ENCODE data around the gene SMIM28.

Gene SMIM28

DNA sequence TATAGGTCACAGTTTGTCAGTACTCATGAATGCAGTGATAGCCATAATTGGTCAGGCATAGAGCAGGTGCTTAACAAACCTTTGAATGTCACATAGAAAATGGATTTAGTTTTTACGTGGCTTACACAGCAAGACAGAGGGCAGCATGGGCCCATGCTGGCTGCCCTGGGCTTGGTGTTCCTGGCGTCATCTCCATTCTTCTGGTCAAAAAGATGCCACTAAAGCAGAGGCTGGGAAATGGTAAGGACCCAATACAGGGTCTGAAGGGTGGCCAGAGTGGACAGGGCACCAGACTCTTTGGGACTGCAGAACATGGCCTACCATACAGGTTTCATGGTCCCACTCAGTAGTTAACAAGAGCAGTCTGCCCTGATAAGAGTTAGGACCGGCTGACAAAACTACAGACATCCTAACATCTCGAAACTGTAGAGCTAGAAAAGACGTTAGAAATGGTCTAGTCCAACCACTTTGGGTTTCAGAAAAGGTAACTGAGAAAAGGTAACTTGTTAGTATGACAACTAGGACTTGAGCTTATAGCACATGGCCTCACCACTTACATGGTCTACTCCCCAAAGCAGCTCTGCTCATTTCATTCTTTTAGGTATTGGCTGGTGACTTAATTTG lies 48.9 kb downstream of the SMIM28 start:
- H3K27ac ChIP-seq (ENCODE audit: low read depth, low read length, poor library complexity, severe bottlenecking), result no peak overlapping the region
- H3K27me3 ChIP-seq (ENCODE audit: insufficient read depth, low read length), result no peaks in the 10 kb centered on the region
- no peak overlapping the region for H3K9ac ChIP-seq (ENCODE audit: low read length)
- H3K36me3 ChIP-seq (ENCODE audit: insufficient read depth, low read length), result no peaks in the 10 kb centered on the region
- no peaks in the 10 kb centered on the region for H4K20me1 ChIP-seq (ENCODE audit: insufficient read depth, low read length)
- H3K4me1 ChIP-seq (ENCODE audit: insufficient read depth, low read length, severe bottlenecking), result no peaks in the 10 kb centered on the region
- no peak overlapping the region for H2AFZ ChIP-seq (ENCODE audit: low read length)
- no peak overlapping the region for H3K4me3 ChIP-seq (ENCODE audit: low read depth, low read length, poor library complexity, severe bottlenecking)
- no peaks in the 10 kb centered on the region for H3K9me3 ChIP-seq (ENCODE audit: low read length)
- H3F3A ChIP-seq (ENCODE audit: insufficient read depth, low read length), result no peaks in the 10 kb centered on the region
- H3K9me2 ChIP-seq (ENCODE audit: low read depth, low read length), result no peaks in the 10 kb centered on the region
- TF ChIP-seq, protein P1, sequence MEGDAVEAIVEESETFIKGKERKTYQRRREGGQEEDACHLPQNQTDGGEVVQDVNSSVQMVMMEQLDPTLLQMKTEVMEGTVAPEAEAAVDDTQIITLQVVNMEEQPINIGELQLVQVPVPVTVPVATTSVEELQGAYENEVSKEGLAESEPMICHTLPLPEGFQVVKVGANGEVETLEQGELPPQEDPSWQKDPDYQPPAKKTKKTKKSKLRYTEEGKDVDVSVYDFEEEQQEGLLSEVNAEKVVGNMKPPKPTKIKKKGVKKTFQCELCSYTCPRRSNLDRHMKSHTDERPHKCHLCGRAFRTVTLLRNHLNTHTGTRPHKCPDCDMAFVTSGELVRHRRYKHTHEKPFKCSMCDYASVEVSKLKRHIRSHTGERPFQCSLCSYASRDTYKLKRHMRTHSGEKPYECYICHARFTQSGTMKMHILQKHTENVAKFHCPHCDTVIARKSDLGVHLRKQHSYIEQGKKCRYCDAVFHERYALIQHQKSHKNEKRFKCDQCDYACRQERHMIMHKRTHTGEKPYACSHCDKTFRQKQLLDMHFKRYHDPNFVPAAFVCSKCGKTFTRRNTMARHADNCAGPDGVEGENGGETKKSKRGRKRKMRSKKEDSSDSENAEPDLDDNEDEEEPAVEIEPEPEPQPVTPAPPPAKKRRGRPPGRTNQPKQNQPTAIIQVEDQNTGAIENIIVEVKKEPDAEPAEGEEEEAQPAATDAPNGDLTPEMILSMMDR (IDR thresholded peaks at IDR 0.05; ENCODE audit: low read length), result no peak
- no peak for TF ChIP-seq EZH2 (IDR thresholded peaks at IDR 0.05; ENCODE audit: borderline replicate concordance, low read length)
- no peaks in the 10 kb centered on the region for H3K79me2 ChIP-seq (ENCODE audit: insufficient read depth, low read length)
- H3K4me2 ChIP-seq (ENCODE audit: low read length), result no peak overlapping the region

DNA sequence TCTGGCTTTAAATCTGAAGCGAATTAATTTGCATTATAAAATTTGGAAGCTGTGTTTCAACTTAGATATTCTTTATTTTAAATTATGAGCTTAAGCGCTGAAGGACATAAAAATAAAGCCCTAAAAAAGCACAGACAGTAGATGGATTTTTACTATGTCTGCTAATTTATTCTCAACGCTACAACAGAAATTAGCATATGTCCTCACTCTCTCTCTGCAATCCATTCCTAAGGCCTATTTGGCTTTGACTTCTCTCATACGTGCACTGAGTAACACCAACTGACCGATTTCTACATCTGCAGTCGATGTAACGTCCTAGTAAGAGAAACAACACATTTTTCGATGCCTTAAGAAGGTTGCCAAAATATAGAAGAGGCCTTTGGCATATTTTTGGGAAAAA lies 50.0 kb downstream of the SMIM28 start:
- H3K36me3 ChIP-seq (ENCODE audit: insufficient read depth, low read length), result no peaks in the 10 kb centered on the region
- H2AFZ ChIP-seq (ENCODE audit: low read length), result no peak overlapping the region
- no peaks in the 10 kb centered on the region for H3K9me2 ChIP-seq (ENCODE audit: low read depth, low read length)

DNA sequence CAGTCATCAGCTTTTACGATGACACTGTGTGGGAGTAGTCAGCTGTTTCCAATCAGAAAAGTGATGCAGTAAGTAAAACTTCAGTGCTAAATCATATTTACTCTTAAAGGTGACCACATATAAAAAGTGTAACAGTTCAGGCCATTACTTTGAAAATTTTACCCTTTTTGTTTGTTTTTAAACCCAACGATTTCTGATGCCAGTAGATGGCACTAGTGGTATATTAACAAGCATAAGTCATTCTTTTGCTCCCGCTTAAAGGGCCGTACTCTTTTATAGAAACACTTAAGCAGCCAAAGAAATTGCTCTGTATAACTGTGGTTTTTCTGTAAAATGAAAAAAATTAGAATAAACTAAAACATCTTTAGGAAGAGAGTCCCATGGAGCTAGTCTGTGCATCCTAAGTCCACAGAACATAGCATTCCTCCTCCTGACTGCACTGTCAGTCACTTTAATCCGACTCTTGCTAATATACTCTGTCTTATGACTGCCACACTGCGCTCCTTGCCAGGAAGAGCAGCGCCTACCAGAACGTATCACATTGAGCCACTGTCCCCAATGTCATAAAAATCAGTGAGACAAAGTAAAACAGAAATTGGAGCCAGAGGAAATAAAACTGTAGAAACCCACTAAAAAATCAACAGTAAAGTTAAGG lies 51.4 kb downstream of the SMIM28 start:
- no peak overlapping the region for H3K4me2 ChIP-seq (ENCODE audit: low read length)
- H3K9ac ChIP-seq (ENCODE audit: low read length), result no peak overlapping the region
- no peaks in the 10 kb centered on the region for H3F3A ChIP-seq (ENCODE audit: insufficient read depth, low read length)
- H3K4me1 ChIP-seq (ENCODE audit: insufficient read depth, low read length, severe bottlenecking), result no peaks in the 10 kb centered on the region
- no peak for TF ChIP-seq EZH2 (IDR thresholded peaks at IDR 0.05; ENCODE audit: borderline replicate concordance, low read length)
- TF ChIP-seq, protein P1 (IDR thresholded peaks at IDR 0.05; ENCODE audit: low read length), result peak; percentile 72
- H3K9me3 ChIP-seq (ENCODE audit: low read length), result no peaks in the 10 kb centered on the region
- H3K9me2 ChIP-seq (ENCODE audit: low read depth, low read length), result no peaks in the 10 kb centered on the region
- H3K27ac ChIP-seq (ENCODE audit: low read depth, low read length, poor library complexity, severe bottlenecking), result no peak overlapping the region
- no peak overlapping the region for H2AFZ ChIP-seq (ENCODE audit: low read length)
- H3K4me3 ChIP-seq (ENCODE audit: low read depth, low read length, poor library complexity, severe bottlenecking), result no peak overlapping the region
- H4K20me1 ChIP-seq (ENCODE audit: insufficient read depth, low read length), result no peaks in the 10 kb centered on the region
- no peaks in the 10 kb centered on the region for H3K79me2 ChIP-seq (ENCODE audit: insufficient read depth, low read length)
- no peaks in the 10 kb centered on the region for H3K36me3 ChIP-seq (ENCODE audit: insufficient read depth, low read length)
- no peaks in the 10 kb centered on the region for H3K27me3 ChIP-seq (ENCODE audit: insufficient read depth, low read length)

More for the DNA sequence above, 50.0 kb downstream of the SMIM28 start:
- Histone ChIP-seq H3K4me3 (ENCODE audit: low read depth, low read length, poor library complexity, severe bottlenecking) (no peak overlapping the region), H3K9ac (ENCODE audit: low read length) (no peak overlapping the region), H3K79me2 (ENCODE audit: insufficient read depth, low read length) (no peaks in the 10 kb centered on the region), H3F3A (ENCODE audit: insufficient read depth, low read length) (no peaks in the 10 kb centered on the region), H4K20me1 (ENCODE audit: insufficient read depth, low read length) (no peaks in the 10 kb centered on the region), H3K27ac (ENCODE audit: low read depth, low read length, poor library complexity, severe bottlenecking) (no peak overlapping the region), H3K4me1 (ENCODE audit: insufficient read depth, low read length, severe bottlenecking) (no peaks in the 10 kb centered on the region), H3K9me3 (ENCODE audit: low read length) (no peaks in the 10 kb centered on the region), H3K4me2 (ENCODE audit: low read length) (no peak overlapping the region), H3K27me3 (ENCODE audit: insufficient read depth, low read length) (no peaks in the 10 kb centered on the region)
- TF ChIP-seq, protein P1 (IDR thresholded peaks at IDR 0.05; ENCODE audit: low read length), result no peak
- TF ChIP-seq EZH2 (IDR thresholded peaks at IDR 0.05; ENCODE audit: borderline replicate concordance, low read length), result no peak
